IPS-15b (cell line): ENCODE data around the gene PACRGL.

Source experiments
- H3K27me3 ChIP-seq: one replicate; pipeline ENCODE4 v1.6.1; 2013; ENCODE audit warnings: low read length; ENCODE audit not compliant: control insufficient read depth, insufficient read depth
- H3K36me3 ChIP-seq: one replicate; pipeline ENCODE4 v1.6.1; 2013; ENCODE audit warnings: low read length; ENCODE audit not compliant: control insufficient read depth, insufficient read depth
- H3K4me1 ChIP-seq: one replicate; pipeline ENCODE4 v1.6.1; 2013; ENCODE audit warnings: mild to moderate bottlenecking, low read length; ENCODE audit not compliant: control insufficient read depth, insufficient read depth
- H3K4me3 ChIP-seq: one replicate; pipeline ENCODE4 v1.5.1; 2013; ENCODE audit warnings: low read depth, low read length
- H3K9ac ChIP-seq: one replicate; pipeline ENCODE4 v1.6.1; 2013; ENCODE audit warnings: low read depth, mild to moderate bottlenecking, low read length
- H3K9me3 ChIP-seq: one replicate; pipeline ENCODE4 v1.6.1; 2013; ENCODE audit warnings: mild to moderate bottlenecking, low read length; ENCODE audit not compliant: control insufficient read depth, insufficient read depth

The PACRGL gene

DNA sequence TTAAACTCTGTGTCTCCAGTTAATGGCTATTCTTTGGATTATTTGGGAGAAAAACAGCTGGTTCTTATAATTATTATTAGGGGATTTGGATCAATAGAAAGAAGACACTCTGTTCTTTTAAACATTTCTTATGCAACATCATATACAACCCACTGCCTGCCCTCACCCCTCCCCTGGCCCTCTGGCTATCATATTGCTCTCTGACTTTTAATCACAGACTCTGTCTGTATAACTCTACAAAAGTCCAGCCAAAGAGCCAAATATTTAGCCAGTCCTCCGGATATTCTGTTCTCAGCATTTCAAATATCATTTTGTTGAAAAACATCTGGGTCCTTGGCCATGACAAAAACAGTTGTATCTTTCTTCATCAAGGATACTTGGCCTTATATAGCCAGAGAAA is 19.0 kb upstream of the PACRGL start:
- Histone ChIP-seq H3K27me3 (no peaks in the 10 kb centered on the region), H3K9ac (no peak overlapping the region)

DNA sequence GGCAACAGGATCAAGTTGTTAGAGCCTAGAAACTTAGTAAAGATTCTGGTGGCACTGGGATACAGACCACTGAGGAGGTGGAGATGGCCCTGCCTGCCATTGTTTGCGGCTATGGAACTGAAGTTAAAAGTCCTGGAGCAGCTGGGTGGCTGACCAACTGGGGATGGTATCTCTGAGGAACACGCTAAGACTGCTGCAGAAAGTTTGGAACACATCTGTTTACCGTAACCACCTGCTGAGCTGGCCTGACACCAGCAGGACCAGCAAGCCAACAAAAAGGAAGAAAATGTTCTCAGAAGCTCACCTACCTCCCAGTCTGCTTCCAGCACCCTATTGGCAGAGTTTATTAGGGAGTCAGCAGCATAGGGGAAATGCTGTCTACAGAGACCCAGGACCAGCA is 17.4 kb upstream of the PACRGL start:
- no peaks in the 10 kb centered on the region for H3K4me1 ChIP-seq
- no peaks in the 10 kb centered on the region for H3K36me3 ChIP-seq
- no peak overlapping the region for H3K4me3 ChIP-seq
- H3K9ac ChIP-seq = no peak overlapping the region
- no peaks in the 10 kb centered on the region for H3K27me3 ChIP-seq
- no peaks in the 10 kb centered on the region for H3K9me3 ChIP-seq

More for the DNA sequence above, 19.0 kb upstream of the PACRGL start:
- Histone ChIP-seq H3K4me1 (no peaks in the 10 kb centered on the region), H3K9me3 (no peaks in the 10 kb centered on the region), H3K36me3 (no peaks in the 10 kb centered on the region), H3K4me3 (no peak overlapping the region)

DNA sequence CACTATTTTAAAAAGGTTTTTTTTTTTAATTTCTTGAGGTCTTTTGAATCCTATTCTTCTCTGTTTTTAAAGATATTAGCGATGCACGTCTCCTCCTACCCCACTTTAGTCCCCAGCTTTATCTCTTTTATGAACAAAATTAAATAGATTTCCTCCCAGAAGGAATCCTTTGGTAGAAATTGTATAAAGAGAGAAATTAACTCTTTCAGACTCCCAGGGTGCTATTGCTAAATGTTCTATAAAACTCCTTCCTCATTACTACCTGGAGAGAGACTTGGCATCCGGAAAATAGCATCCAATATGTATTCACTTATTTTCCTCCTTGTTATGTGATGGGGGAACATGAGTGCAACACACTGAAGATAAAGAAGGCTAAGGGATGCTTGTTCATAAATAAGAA is 16.5 kb upstream of the PACRGL start:
- Histone ChIP-seq H3K9ac (no peak overlapping the region), H3K9me3 (no peaks in the 10 kb centered on the region), H3K36me3 (no peaks in the 10 kb centered on the region), H3K27me3 (no peaks in the 10 kb centered on the region), H3K4me3 (no peak overlapping the region), H3K4me1 (no peaks in the 10 kb centered on the region)

DNA sequence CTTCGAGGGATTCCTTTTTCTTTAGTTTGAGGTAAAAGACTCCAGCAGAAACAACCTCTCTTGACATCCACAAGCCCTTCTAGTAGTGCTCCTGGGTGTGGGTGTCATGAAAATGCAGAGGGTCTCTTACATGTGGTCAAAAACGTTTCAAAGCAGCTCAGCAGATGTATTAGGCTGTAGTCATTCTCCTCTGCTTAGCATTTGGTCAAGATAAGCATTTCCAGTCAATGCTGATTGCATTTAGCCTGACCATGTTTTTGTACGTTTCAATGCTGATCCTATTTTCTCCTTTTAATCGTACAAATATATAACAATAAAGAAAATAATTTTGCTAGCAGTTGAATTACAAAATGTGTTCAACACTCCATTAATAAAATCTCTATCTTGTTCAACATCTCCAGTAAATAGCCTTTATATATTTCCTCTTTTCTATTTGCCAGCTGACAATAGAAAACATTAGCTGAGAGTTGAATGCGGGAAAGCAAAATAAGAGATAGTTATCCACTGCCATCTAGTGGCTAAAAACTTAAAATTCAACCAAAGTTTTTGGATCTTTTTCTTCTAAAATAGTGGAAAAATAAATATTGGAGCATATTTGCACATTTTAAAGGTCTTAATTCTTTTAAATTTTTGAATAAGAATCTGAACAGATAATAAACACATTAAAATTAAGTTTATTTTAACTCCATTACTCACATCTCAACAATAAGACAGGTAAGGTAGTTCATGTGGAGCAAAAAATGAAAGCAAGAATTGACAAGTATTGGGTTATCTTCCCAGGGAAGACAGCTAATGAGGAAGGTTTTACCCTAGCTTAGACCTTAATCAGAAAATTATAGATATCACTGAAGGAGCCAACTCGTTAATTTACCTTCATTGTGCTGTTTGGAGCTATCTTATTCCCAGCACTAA is 15.2 kb upstream of the PACRGL start:
- no peak overlapping the region for H3K9ac ChIP-seq
- no peaks in the 10 kb centered on the region for H3K36me3 ChIP-seq
- no peaks in the 10 kb centered on the region for H3K27me3 ChIP-seq
- H3K4me1 ChIP-seq = no peaks in the 10 kb centered on the region
- no peak overlapping the region for H3K4me3 ChIP-seq
- no peaks in the 10 kb centered on the region for H3K9me3 ChIP-seq

DNA sequence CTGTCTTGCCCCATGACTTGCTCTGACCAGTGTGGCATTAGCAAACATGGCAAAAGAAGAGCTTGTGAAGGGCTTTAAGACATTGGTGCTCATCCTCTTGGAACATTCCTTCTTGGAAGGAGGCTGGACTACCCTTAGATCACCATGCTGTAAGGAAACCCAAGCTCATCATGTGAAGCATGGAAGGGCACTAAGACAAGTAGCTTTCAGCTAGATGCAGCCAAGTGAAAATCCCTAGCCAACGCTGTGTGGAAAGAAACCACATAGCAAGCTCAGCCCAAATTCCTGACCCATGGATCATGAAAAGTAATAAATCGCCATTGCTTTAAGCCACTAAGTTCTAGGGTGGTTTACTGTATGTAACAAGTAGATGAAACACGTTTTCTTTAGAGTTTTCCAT is 12.4 kb upstream of the PACRGL start:
- H3K27me3 ChIP-seq = no peaks in the 10 kb centered on the region
- no peaks in the 10 kb centered on the region for H3K36me3 ChIP-seq
- no peaks in the 10 kb centered on the region for H3K4me1 ChIP-seq
- H3K4me3 ChIP-seq = no peak overlapping the region
- no peaks in the 10 kb centered on the region for H3K9me3 ChIP-seq
- H3K9ac ChIP-seq = no peak overlapping the region

DNA sequence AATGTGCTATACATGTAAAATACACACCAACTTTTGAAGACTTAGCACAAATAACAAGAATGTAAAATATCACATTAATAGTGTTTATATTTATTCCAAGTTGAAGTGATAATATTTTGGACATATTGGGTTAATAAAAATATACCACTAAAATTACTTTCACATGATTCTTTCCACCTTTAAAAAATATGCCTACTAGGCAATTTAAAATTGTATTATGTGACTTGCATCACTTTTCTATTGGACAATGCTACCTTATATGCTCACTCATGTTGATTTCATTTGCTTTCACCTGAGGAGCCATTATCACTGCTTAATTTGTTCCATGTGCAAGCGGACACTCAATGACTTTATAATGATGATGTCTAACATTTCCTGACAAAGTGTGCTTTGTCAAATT is 3.4 kb upstream of the PACRGL start:
- Histone ChIP-seq H3K9ac (no peak overlapping the region), H3K27me3 (no peaks in the 10 kb centered on the region), H3K4me3 (no peak overlapping the region), H3K9me3 (no peaks in the 10 kb centered on the region), H3K36me3 (no peaks in the 10 kb centered on the region), H3K4me1 (no peaks in the 10 kb centered on the region)

DNA sequence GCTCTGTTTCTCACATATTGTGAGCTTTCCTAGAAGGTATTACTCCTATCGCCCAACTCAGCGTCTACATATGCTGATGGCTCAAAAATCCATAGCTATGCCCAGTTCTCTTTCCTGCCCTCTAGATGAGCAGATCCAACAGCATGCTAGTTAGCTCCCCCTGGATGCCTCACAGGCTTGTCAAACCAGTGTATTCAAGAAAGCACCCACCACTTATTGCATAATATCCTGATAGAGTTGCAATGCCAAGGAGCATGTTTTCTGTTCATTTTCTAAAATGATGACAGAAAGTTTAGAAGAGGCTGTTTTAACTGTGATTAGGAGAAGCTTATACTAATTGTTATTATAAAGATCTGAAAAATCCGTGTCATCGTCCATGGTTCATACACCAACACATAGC is 1.9 kb upstream of the PACRGL start:
- H3K27me3 ChIP-seq = no peaks in the 10 kb centered on the region
- no peaks in the 10 kb centered on the region for H3K9me3 ChIP-seq
- no peaks in the 10 kb centered on the region for H3K36me3 ChIP-seq
- no peak overlapping the region for H3K9ac ChIP-seq
- H3K4me3 ChIP-seq = no peak overlapping the region
- H3K4me1 ChIP-seq = no peaks in the 10 kb centered on the region

DNA sequence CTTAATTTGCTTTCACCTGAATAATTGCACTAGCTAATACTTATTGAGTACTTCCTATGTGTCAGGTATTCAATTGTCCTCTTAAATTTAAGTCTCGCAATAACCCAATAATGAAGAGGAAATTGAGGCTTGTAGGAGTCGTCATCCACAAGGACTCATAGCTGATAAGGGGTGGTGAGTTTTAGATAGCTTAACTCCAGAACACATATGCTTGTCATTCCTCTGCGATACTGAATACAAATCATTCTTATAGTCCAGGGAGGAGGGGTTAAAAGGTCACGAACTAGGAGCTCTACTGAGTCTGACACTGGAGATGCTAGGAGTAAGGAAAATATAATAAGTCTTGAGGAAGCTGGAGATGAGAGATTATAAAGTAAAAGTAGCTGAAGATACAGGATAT is 1.4 kb upstream of the PACRGL start:
- H3K27me3 ChIP-seq = no peaks in the 10 kb centered on the region
- no peaks in the 10 kb centered on the region for H3K9me3 ChIP-seq
- H3K4me3 ChIP-seq = no peak overlapping the region
- H3K9ac ChIP-seq = no peak overlapping the region
- H3K4me1 ChIP-seq = no peaks in the 10 kb centered on the region
- no peaks in the 10 kb centered on the region for H3K36me3 ChIP-seq

DNA sequence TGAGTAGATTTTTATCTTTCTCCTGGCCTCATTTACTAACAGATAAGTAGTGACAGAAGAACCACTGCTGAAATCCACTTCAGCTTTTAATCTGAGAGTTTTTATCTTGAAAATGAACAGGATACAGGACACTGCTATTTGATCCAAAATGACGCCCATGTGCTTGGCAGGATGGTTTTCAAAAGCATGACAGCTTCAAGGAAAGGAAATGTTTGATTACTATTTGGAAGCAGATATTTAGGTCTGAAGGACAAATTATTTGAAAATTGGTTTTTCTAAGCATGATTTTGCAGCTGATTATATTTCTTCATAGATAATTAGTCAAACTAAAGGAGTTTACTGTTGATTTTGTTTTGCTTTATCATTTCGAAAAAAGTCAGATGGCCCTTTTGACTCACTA is 11.1 kb downstream of the PACRGL start:
- H3K4me3 ChIP-seq = no peak overlapping the region
- H3K36me3 ChIP-seq = peaks cover 2% of the 10 kb centered on the region

DNA sequence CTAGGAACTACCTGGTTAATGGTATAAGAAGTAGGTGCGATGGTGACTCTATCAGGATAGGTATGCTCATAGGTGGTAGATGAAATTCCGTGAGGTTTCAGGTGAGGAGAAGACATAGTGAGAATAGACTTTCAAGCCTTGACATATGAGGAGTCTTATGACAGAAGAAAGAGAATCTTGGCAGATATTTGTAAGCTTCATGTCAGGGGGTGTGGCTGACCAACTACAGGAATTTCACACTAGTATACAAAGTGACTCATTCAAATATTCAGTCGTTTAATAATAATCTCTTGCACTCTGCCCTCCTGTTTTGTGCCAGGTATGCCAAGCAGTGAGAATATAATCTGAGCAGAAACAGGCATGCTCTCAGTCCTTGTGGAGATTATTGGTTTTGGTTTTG is 22.8 kb downstream of the PACRGL start:
- Histone ChIP-seq H3K9me3 (peaks cover 8% of the 10 kb centered on the region), H3K4me3 (no peak overlapping the region), H3K4me1 (peaks cover 8% of the 10 kb centered on the region), H3K36me3 (peaks cover 7% of the 10 kb centered on the region), H3K27me3 (no peaks in the 10 kb centered on the region), H3K9ac (no peak overlapping the region)

More for the DNA sequence above, 11.1 kb downstream of the PACRGL start:
- Histone ChIP-seq H3K9ac (no peak overlapping the region), H3K4me1 (no peaks in the 10 kb centered on the region), H3K27me3 (no peaks in the 10 kb centered on the region), H3K9me3 (no peaks in the 10 kb centered on the region)

DNA sequence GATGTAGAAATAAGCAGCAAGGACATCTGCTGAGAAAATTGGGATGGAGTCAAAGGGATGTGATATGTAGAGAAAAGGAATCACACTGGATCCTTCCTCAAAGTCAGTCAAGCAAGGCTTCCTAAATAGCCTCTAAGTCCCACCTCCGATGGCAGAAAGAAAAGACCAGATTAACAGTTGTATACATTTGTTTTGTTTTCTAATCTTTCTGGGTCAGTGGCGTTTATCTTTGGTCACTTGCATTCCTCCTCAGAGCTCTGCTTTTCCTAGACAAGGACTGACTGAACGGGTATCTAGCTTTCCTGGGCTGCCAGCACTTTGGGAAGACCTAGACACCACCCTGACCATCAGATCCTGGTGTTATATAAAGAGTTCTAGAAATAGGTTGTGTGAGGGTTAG is 23.2 kb downstream of the PACRGL start:
- no peaks in the 10 kb centered on the region for H3K27me3 ChIP-seq
- peaks cover 8% of the 10 kb centered on the region for H3K9me3 ChIP-seq
- H3K9ac ChIP-seq = no peak overlapping the region
- peaks cover 7% of the 10 kb centered on the region for H3K36me3 ChIP-seq
- H3K4me1 ChIP-seq = peaks cover 8% of the 10 kb centered on the region
- H3K4me3 ChIP-seq = no peak overlapping the region

DNA sequence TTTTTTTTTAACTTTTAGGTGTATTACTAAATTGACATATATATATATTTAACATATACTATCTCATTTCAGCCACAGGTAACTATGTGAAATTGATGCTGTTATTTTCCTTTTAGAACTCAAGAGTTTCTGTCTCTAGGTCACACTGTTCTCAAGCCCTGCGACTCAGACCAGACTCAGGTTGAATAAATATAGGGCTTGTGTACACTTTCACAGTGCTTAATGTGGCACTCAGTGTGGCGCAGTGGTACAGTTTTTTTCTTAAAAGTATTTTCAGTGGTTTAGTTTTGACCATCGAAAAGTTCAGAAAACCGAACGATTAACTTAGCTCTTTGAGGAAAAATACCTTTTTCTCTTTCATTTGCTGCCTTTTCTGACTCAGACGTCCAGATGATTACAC is 24.7 kb downstream of the PACRGL start:
- Histone ChIP-seq H3K4me1 (peaks cover 8% of the 10 kb centered on the region), H3K4me3 (no peak overlapping the region), H3K36me3 (peaks cover 7% of the 10 kb centered on the region), H3K9me3 (peaks cover 8% of the 10 kb centered on the region), H3K27me3 (no peaks in the 10 kb centered on the region), H3K9ac (no peak overlapping the region)
